H1 (cell line): Measurements from ENCODE around the gene SLC25A21. TPM values are rescaled to one million over a fixed set of nuclear protein-coding genes. Genes with fewer than 3 reads are reported as not detected.

Experiments
- CTCF ChIA-PET: fragments of 300-600 bp; sonication (Branson Sonifier 250); formaldehyde crosslinking; loops from one replicate; lab custom pipeline; 2021; ENCODE audit not compliant: partially characterized antibody; lab: Charles Lee
- POLR2A ChIA-PET: fragments of 300-600 bp; sonication (Branson Sonifier 250); formaldehyde crosslinking; loops from one replicate; lab custom pipeline; 2021; ENCODE audit warnings: inconsistent platforms; ENCODE audit not compliant: partially characterized antibody; lab: Charles Lee
- DNase-seq, 2 experiments: peaks; one replicate each; pipeline versions ENCODE4 v3.0.0 to v3.0.0-alpha.2; 2010 to 2022; ENCODE audit warnings: low spot score in 2 of 2, low read depth in 1 of 2, mixed read lengths in 1 of 2
- FAIRE-seq: peaks from 2 replicates; lab custom pipeline; 2011; peaks lifted over from hg19 to GRCh38; lab: Jason Lieb, UNC
- H2AFZ ChIP-seq: 2 replicates; pipeline ENCODE4 v1.8.1; 2012; ENCODE audit warnings: low read length, inconsistent platforms
- H2AK5ac ChIP-seq: 2 replicates; pipeline ENCODE4 v1.6.1; 2013; ENCODE audit warnings: low read depth, low read length
- H2BK120ac ChIP-seq: replicated peaks from 2 replicates; pipeline ENCODE3; 2013; ENCODE audit warnings: low read depth, low read length, inconsistent platforms
- H2BK12ac ChIP-seq: 2 replicates; pipeline ENCODE4 v1.6.1; 2013; ENCODE audit warnings: low read depth, low read length
- H2BK15ac ChIP-seq: 2 replicates; pipeline ENCODE4 v1.6.1; 2013; ENCODE audit warnings: low read length
- H2BK20ac ChIP-seq: 2 replicates; pipeline ENCODE4 v1.6.1; 2013; ENCODE audit warnings: low read length
- H2BK5ac ChIP-seq: 2 replicates; pipeline ENCODE4 v1.6.1; 2013; ENCODE audit warnings: low read depth, low read length
- H3K14ac ChIP-seq: 2 replicates; pipeline ENCODE4 v1.6.1; 2013; ENCODE audit warnings: inconsistent platforms; ENCODE audit not compliant: insufficient read length
- H3K18ac ChIP-seq: 2 replicates; pipeline ENCODE4 v1.6.1; 2013; ENCODE audit warnings: low read length; ENCODE audit errors: extremely low read depth
- H3K23ac ChIP-seq: 2 replicates; pipeline ENCODE4 v1.6.1; 2013; ENCODE audit warnings: inconsistent platforms; ENCODE audit not compliant: insufficient read length
- H3K23me2 ChIP-seq: 2 replicates; pipeline ENCODE4 v1.6.1; 2013; ENCODE audit warnings: low read depth, low read length
- H3K27ac ChIP-seq: 2 replicates; pipeline ENCODE4 v1.6.1; 2011; ENCODE audit warnings: low read depth, low read length, inconsistent platforms
- H3K27me3 ChIP-seq, 4 experiments: replicated peaks in 1 of 4; 1 replicate in 1 of 4; 2 replicates in 3 of 4; pipeline versions ENCODE4 v1.6.1 to v1.8.1; 2011 to 2013; ENCODE audit warnings: low read length in 3 of 4, mild to moderate bottlenecking in 3 of 4, inconsistent platforms in 2 of 4, mixed read lengths in 2 of 4, moderate library complexity in 1 of 4; ENCODE audit not compliant: control insufficient read depth in 3 of 4, insufficient read depth in 3 of 4; ENCODE audit errors: extremely low read depth in 1 of 4
- H3K36me3 ChIP-seq, 4 experiments: 2 replicates each; pipeline versions ENCODE4 v1.6.1 to v1.8.1; 2011 to 2013; ENCODE audit warnings: mild to moderate bottlenecking in 4 of 4, low read length in 3 of 4, moderate library complexity in 2 of 4, control low read depth in 1 of 4, inconsistent platforms in 1 of 4; ENCODE audit not compliant: insufficient read depth in 4 of 4, control insufficient read depth in 2 of 4
- H3K4ac ChIP-seq: replicated peaks from 2 replicates; pipeline ENCODE3; 2013; ENCODE audit warnings: low read length, low read depth, mixed read lengths, inconsistent platforms; ENCODE audit not compliant: insufficient read length
- H3K4me1 ChIP-seq, 4 experiments: replicated peaks in 1 of 4; 1 replicate in 1 of 4; 2 replicates in 3 of 4; pipeline versions ENCODE4 v1.6.1 to v1.8.1; 2011 to 2013; ENCODE audit warnings: low read length in 3 of 4, inconsistent platforms in 2 of 4, mixed read lengths in 1 of 4; ENCODE audit not compliant: insufficient read depth in 4 of 4, control insufficient read depth in 3 of 4
- H3K4me2 ChIP-seq, 2 experiments: 2 replicates each; pipeline versions ENCODE4 v1.6.1 to v1.8.1; 2011 to 2013; ENCODE audit warnings: low read depth in 2 of 2, low read length in 2 of 2, control low read depth in 1 of 2, inconsistent platforms in 1 of 2, mild to moderate bottlenecking in 1 of 2; ENCODE audit not compliant: insufficient read depth in 1 of 2
- H3K4me3 ChIP-seq, 4 experiments: fragments of 200-600, 300-600 bp in 1 of 4; sonication (generic), shearing (Covaris generic), sonication (Bioruptor Twin) in 1 of 4; 2 replicates each; pipeline versions ENCODE4 v1.5.1 to v1.8.1; 2011 to 2016; ENCODE audit warnings: low read length in 4 of 4, low read depth in 3 of 4, control low read depth in 2 of 4, inconsistent platforms in 2 of 4, mild to moderate bottlenecking in 2 of 4, mixed read lengths in 1 of 4, moderate library complexity in 1 of 4; ENCODE audit not compliant: insufficient read depth in 2 of 4; ENCODE audit errors: extremely low read depth in 1 of 4
- H3K56ac ChIP-seq: replicated peaks from 2 replicates; pipeline ENCODE3; 2013; ENCODE audit warnings: low read depth, mild to moderate bottlenecking, mixed read lengths, low read length, inconsistent platforms; ENCODE audit not compliant: insufficient read length
- H3K79me1 ChIP-seq: 2 replicates; pipeline ENCODE4 v1.6.1; 2013; ENCODE audit warnings: low read depth, low read length, control low read depth
- H3K79me2 ChIP-seq, 2 experiments: 2 replicates each; pipeline versions ENCODE4 v1.6.1 to v1.8.1; 2012 to 2013; ENCODE audit warnings: low read length in 2 of 2, mild to moderate bottlenecking in 2 of 2, inconsistent platforms in 1 of 2; ENCODE audit not compliant: insufficient read depth in 2 of 2, control insufficient read depth in 1 of 2
- H3K9ac ChIP-seq, 4 experiments: replicated peaks in 1 of 4; 1 replicate in 1 of 4; 2 replicates in 3 of 4; pipeline versions ENCODE4 v1.6.1 to v1.8.1; 2011 to 2013; ENCODE audit warnings: low read depth in 3 of 4, low read length in 3 of 4, control low read depth in 2 of 4, mild to moderate bottlenecking in 2 of 4, moderate library complexity in 2 of 4, inconsistent platforms in 1 of 4; ENCODE audit errors: extremely low read depth in 1 of 4
- H3K9me3 ChIP-seq, 2 experiments: 2 replicates each; pipeline versions ENCODE4 v1.6.1 to v1.8.1; 2012 to 2013; ENCODE audit warnings: mild to moderate bottlenecking in 2 of 2, moderate library complexity in 2 of 2, control low read depth in 1 of 2, inconsistent platforms in 1 of 2, low read depth in 1 of 2, low read length in 1 of 2, mixed read lengths in 1 of 2; ENCODE audit not compliant: insufficient read depth in 2 of 2
- H4K20me1 ChIP-seq, 2 experiments: replicated peaks in 1 of 2; 2 replicates each; pipeline versions ENCODE3 to v1.8.1; 2011 to 2013; ENCODE audit warnings: inconsistent platforms in 2 of 2, low read length in 2 of 2, mild to moderate bottlenecking in 1 of 2; ENCODE audit not compliant: insufficient read depth in 2 of 2, control insufficient read depth in 1 of 2
- H4K5ac ChIP-seq: 2 replicates; pipeline ENCODE4 v1.6.1; 2013; ENCODE audit warnings: low read length, low read depth, mixed read lengths, inconsistent platforms; ENCODE audit not compliant: insufficient read length
- H4K8ac ChIP-seq: 2 replicates; pipeline ENCODE4 v1.8.0; 2013; ENCODE audit warnings: mild to moderate bottlenecking, moderate library complexity, low read length, inconsistent platforms; ENCODE audit not compliant: insufficient read depth; ENCODE audit errors: extremely low read depth
- H4K91ac ChIP-seq: replicated peaks from 2 replicates; pipeline ENCODE3; 2013; ENCODE audit warnings: low read length, mixed read lengths, inconsistent platforms; ENCODE audit not compliant: insufficient read length
- ATF3 ChIP-seq: IDR thresholded peaks from 2 replicates; pipeline ENCODE4 v1.6.1; 2011; ENCODE audit warnings: low read depth, mild to moderate bottlenecking, low read length; ENCODE audit not compliant: insufficient read depth
- CBX5 ChIP-seq: fragments of 300-800, 300-1000 bp; sonication (generic); IDR thresholded peaks from 2 replicates; pipeline ENCODE4 v1.7.1; 2016; ENCODE audit warnings: antibody characterized with exemption, low read length, low read depth
- EP300 ChIP-seq, 2 experiments: IDR thresholded peaks; 1 replicate in 1 of 2; 2 replicates in 1 of 2; pipeline ENCODE4 v1.6.1; 2011 to 2012; ENCODE audit warnings: low read depth in 2 of 2, low read length in 2 of 2, mild to moderate bottlenecking in 2 of 2, borderline replicate concordance in 1 of 2, inconsistent platforms in 1 of 2, moderate library complexity in 1 of 2
- JUN ChIP-seq: IDR thresholded peaks from 2 replicates; pipeline ENCODE4 v1.6.1; 2011; ENCODE audit warnings: low read depth, mild to moderate bottlenecking, improper control_type of control experiment, low read length
- KDM1A ChIP-seq: fragments of 200-600, 300-600 bp; sonication (generic); IDR thresholded peaks from 2 replicates; pipeline ENCODE4 v1.7.1; 2016; ENCODE audit warnings: mild to moderate bottlenecking, low read length, borderline replicate concordance
- KDM4A ChIP-seq: IDR thresholded peaks from one replicate; pipeline ENCODE4 v1.7.1; 2012; ENCODE audit warnings: low read depth, mild to moderate bottlenecking, moderate library complexity, low read length, inconsistent platforms; ENCODE audit not compliant: severe bottlenecking
- MAFK ChIP-seq: IDR thresholded peaks from 2 replicates; pipeline ENCODE4 v1.6.1; 2012; ENCODE audit warnings: low read depth, mild to moderate bottlenecking, improper control_type of control experiment, low read length
- NANOG ChIP-seq: IDR thresholded peaks from 2 replicates; pipeline ENCODE4 v1.6.1; 2011; ENCODE audit warnings: low read length, low read depth, mild to moderate bottlenecking, inconsistent platforms; ENCODE audit not compliant: insufficient read depth, poor library complexity, severe bottlenecking
- POLR2A ChIP-seq, 2 experiments: IDR thresholded peaks; 1 replicate in 1 of 2; 2 replicates in 1 of 2; pipeline ENCODE4 v1.6.1; 2011; ENCODE audit warnings: low read depth in 2 of 2, low read length in 2 of 2, mild to moderate bottlenecking in 2 of 2; ENCODE audit errors: control extremely low read depth in 1 of 2
- SIX5 ChIP-seq: IDR thresholded peaks from 2 replicates; pipeline ENCODE4 v1.6.1; 2011; ENCODE audit warnings: mild to moderate bottlenecking, low read depth, low read length
- SUZ12 ChIP-seq: fragments of 200-600 bp; sonication (generic); IDR thresholded peaks from 2 replicates; pipeline ENCODE4 v1.6.1; 2012; ENCODE audit warnings: mild to moderate bottlenecking, inconsistent platforms, low read length, moderate library complexity, mixed read lengths
- TEAD4 ChIP-seq: IDR thresholded peaks from 2 replicates; pipeline ENCODE4 v1.6.1; 2012; ENCODE audit warnings: low read depth, low read length, inconsistent platforms, mixed read lengths
- ZNF274 ChIP-seq: IDR thresholded peaks from 2 replicates; pipeline ENCODE4 v1.7.0; 2012; ENCODE audit warnings: low read length, borderline replicate concordance; ENCODE audit errors: extremely low read depth
- WGBS, 2 experiments: shearing (Covaris generic) in 1 of 2; methylation state at CpG; one replicate each; pipeline versions ENCODE4 v1.1.6 to v1.1.7; 2013 to 2015; ENCODE audit warnings: low lambda C conversion rate in 2 of 2, mixed read lengths in 2 of 2, inconsistent platforms in 1 of 2, low coverage in 1 of 2, missing lambda C conversion rate in 1 of 2; ENCODE audit not compliant: insufficient replicate concordance in 2 of 2, insufficient coverage in 1 of 2, insufficient read length in 1 of 2; ENCODE audit errors: extremely low coverage in 1 of 2, missing lambda C conversion rate in 1 of 2; 5-methylcytosine and 5-hydroxymethylcytosine counted together
- polyA plus RNA-seq, 7 experiments: library from polyadenylated mRNA; depleted of rRNA in 3 of 7; stranded (reverse) in 5 of 7; unstranded in 2 of 7; fragments of >200 nt in 5 of 7; fragments of 200-250 nt in 2 of 7; gene quantifications; 1 replicate in 5 of 7; 2 replicates in 1 of 7; 4 replicates in 1 of 7; pipeline versions ENCODE4 v1.2.1 to v1.2.3, GENCODE V29; 2011 to 2013; ENCODE audit warnings: missing spikeins in 2 of 7, mixed read lengths in 2 of 7
- total RNA-seq: library from RNA; stranded (reverse); fragmentation: NEBNext Ultra II Directional; extraction: Animal tissue kit (Norgen Biotek cat#: 25700); gene quantifications from 2 replicates; pipeline ENCODE4 v1.2.1, GENCODE V29; 2021
- TF ChIP-seq, protein P1 (sequence below): IDR thresholded peaks from 2 replicates; pipeline ENCODE4 v1.6.1; 2012; ENCODE audit warnings: inconsistent platforms

SLC25A21 gene
- total and polyA plus RNA-seq, 2 of the 8 experiments (the other 6 are each of a cell fraction or from before 2014, with no cell fraction given): 6.9 to 15.7 TPM

- no peak overlapping the region for H4K8ac ChIP-seq
- no peak overlapping the region for H3K9ac ChIP-seq
- H2BK5ac ChIP-seq: no peak overlapping the region
- no peak overlapping the region for H3K4ac ChIP-seq
- no peak overlapping the region for H2AK5ac ChIP-seq
- H3K79me2 ChIP-seq: no peaks in the 10 kb centered on the region
- H2AFZ ChIP-seq: no peak overlapping the region
- no peak overlapping the region for H3K27ac ChIP-seq
- no peaks in the 10 kb centered on the region for H3K36me3 ChIP-seq
- FAIRE-seq (no peak), DNase-seq (no peak)
- no peak overlapping the region for H3K4me2 ChIP-seq
- H2BK15ac ChIP-seq: no peak overlapping the region
- no peak overlapping the region for H2BK120ac ChIP-seq
- no peaks in the 10 kb centered on the region for H4K20me1 ChIP-seq
- POLR2A ChIA-PET: no interaction called here
- H3K9me3 ChIP-seq: no peaks in the 10 kb centered on the region
- no peak overlapping the region for H4K91ac ChIP-seq
- H3K4me3 ChIP-seq: no peak overlapping the region
- CTCF ChIA-PET: interaction anchor here (2.6 kb wide), 1 partner anchor 44 kb away, joined by 6 read pairs; no protein-coding TSS in a partner anchor
- H4K5ac ChIP-seq: no peak overlapping the region
- no peak overlapping the region for H3K18ac ChIP-seq
- H2BK12ac ChIP-seq: no peak overlapping the region
- no peak overlapping the region for H3K14ac ChIP-seq
- no peak overlapping the region for H2BK20ac ChIP-seq
- H3K27me3 ChIP-seq: no peaks in the 10 kb centered on the region
- H3K4me1 ChIP-seq: no peaks in the 10 kb centered on the region
- no peaks in the 10 kb centered on the region for H3K79me1 ChIP-seq
- no peak overlapping the region for H3K23ac ChIP-seq
- WGBS, 2 experiments: 91% methylated on average over 1 of the region's 1 CpG; no CpG with 5 or more reads in 1 of the 2 experiments
- no peaks in the 10 kb centered on the region for H3K23me2 ChIP-seq
- no peak overlapping the region for H3K56ac ChIP-seq
- TF ChIP-seq CBX5 (no peak), ZNF274 (no peak), POLR2A (IDR thresholded peaks at IDR 0.05; ENCODE audit: control extremely low read depth in 1 of 2, low read depth in 2 of 2, low read length in 2 of 2) (no peak), JUN (no peak), MAFK (no peak), TEAD4 (no peak), EP300 (IDR thresholded peaks at IDR 0.05; ENCODE audit: borderline replicate concordance in 1 of 2, low read depth in 2 of 2, low read length in 2 of 2) (no peak), KDM1A (no peak), KDM4A (no peak), SIX5 (no peak), SUZ12 (no peak), ATF3 (no peak), NANOG (no peak)
- TF ChIP-seq, protein P1, sequence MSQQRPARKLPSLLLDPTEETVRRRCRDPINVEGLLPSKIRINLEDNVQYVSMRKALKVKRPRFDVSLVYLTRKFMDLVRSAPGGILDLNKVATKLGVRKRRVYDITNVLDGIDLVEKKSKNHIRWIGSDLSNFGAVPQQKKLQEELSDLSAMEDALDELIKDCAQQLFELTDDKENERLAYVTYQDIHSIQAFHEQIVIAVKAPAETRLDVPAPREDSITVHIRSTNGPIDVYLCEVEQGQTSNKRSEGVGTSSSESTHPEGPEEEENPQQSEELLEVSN: no peak
Measured at GRCh38 chr14:36791402-36791801, 381.0 kb downstream of the SLC25A21 start.
